ENCODE results near the gene LAMA4. TPM values are rescaled to one million over a fixed set of nuclear protein-coding genes. Genes with fewer than 3 reads are reported as not detected.
"Not testable (repeated sequence)": the region's sequence is repeated elsewhere in the genome, so short reads cannot be mapped to it uniquely, and the experiment has no call there.

LAMA4 gene
- total RNA-seq, 2 experiments from 2014 or later = not detected

DNA sequence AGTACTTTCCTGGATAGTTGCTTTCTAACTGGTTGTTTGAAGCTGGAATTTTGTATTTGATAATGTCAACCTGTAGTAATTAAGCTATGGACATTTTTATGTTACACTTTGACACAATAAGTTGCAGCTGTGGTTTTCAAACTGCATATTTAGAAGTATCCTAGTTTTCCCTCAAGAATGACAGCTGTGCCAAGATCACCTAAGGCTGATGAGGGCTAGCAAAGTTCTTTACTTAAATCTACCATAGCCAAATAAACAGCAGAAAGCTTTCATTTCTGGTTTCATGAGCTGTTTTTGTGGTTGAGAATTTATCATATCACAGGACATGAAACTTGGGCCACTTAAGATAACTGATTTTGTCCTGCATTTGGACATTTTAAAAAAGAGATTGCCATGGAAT lies 136.3 kb downstream of the LAMA4 start:
- ATAC-seq = no peak
- DNase-seq = no peak
- peaks cover 15% of the 10 kb centered on the region for H3K27me3 Mint-ChIP-seq
- no peak overlapping the region for H3K4me3 Mint-ChIP-seq
- peaks cover 1% of the 10 kb centered on the region for H3K36me3 Mint-ChIP-seq
- no peaks in the 10 kb centered on the region for H3K9me3 Mint-ChIP-seq (ENCODE audit: low read depth)
- H3K4me1 Mint-ChIP-seq = peaks cover 24% of the 10 kb centered on the region
- CTCF ChIA-PET = interaction anchor here (2.1 kb wide), 1 partner anchor 45 kb away, joined by 8 read pairs; no protein-coding TSS in a partner anchor
- no peak overlapping the region for H3K27ac Mint-ChIP-seq

DNA sequence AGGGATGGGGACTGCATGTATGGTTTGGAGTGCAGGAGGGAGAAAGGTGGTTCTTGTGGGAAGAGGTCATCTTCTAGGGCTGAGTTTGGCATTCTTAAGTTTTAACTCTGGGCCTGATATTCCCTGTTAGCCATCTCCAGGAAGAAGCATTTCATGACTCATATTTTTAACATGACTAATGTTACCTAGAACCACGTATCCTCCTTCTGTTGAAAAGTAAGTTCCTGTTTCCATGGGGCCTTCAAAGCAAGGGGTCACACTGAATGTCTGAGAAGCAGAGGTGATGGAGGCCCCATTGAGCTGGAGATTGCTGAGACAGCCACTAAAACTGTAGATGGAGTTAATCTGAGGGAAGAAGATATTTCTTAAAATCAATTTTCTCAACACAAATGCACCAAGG lies 136.8 kb downstream of the LAMA4 start:
- no peaks in the 10 kb centered on the region for H3K9me3 Mint-ChIP-seq (ENCODE audit: low read depth)
- H3K4me3 Mint-ChIP-seq = no peak overlapping the region
- CTCF ChIA-PET = interaction anchor here (2.1 kb wide), 1 partner anchor 46 kb away, joined by 8 read pairs; no protein-coding TSS in a partner anchor
- peaks cover 24% of the 10 kb centered on the region for H3K4me1 Mint-ChIP-seq
- DNase-seq = no peak
- peak overlapping the region; percentile 82 for H3K27ac Mint-ChIP-seq
- H3K27me3 Mint-ChIP-seq = peaks cover 15% of the 10 kb centered on the region
- peaks cover 1% of the 10 kb centered on the region for H3K36me3 Mint-ChIP-seq
- ATAC-seq = peak; percentile 84

DNA sequence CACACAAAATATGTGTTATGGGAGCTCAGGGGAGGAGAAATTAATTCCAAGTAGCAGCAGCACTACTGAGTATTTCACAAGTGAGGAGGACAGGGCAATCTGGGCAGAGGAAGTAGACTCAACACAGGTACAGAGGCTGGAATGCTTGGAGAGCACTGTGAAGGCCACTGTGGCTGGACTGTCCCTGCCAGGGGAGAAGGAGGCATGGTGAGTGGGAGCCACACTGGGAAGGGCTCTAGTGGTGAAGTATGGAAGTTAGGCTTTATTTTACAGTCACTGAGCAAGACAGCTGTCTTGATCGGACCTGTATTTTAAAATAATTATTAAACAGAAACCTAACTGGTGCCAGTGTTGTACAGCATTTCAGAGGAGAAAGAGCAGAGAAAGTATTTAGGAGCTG lies 138.1 kb downstream of the LAMA4 start:
- no peaks in the 10 kb centered on the region for H3K9me3 Mint-ChIP-seq (ENCODE audit: low read depth)
- CTCF ChIA-PET = no interaction called here
- H3K27ac Mint-ChIP-seq = no peak overlapping the region
- H3K4me1 Mint-ChIP-seq = peaks cover 24% of the 10 kb centered on the region
- H3K27me3 Mint-ChIP-seq = peaks cover 21% of the 10 kb centered on the region
- H3K36me3 Mint-ChIP-seq = peaks cover 1% of the 10 kb centered on the region
- no peak overlapping the region for H3K4me3 Mint-ChIP-seq
- no peak for ATAC-seq
- no peak for DNase-seq

- Mint-ChIP-seq H3K4me1 (peaks cover 24% of the 10 kb centered on the region), H3K27me3 (peaks cover 21% of the 10 kb centered on the region), H3K27ac (no peak overlapping the region), H3K36me3 (peaks cover 1% of the 10 kb centered on the region), H3K9me3 (ENCODE audit: low read depth) (no peaks in the 10 kb centered on the region), H3K4me3 (no peak overlapping the region)
- CTCF ChIA-PET = interaction anchor here (0.7 kb wide), 1 partner anchor 10 kb away, joined by 3 read pairs; no protein-coding TSS in a partner anchor
- no peak for DNase-seq
- ATAC-seq = no peak
Measured at GRCh38 chr6:112114577-112115223, 139.7 kb downstream of the LAMA4 start.

- CTCF ChIA-PET = no interaction called here
- H3K4me1 Mint-ChIP-seq = peaks cover 22% of the 10 kb centered on the region
- no peak for DNase-seq
- peaks cover 26% of the 10 kb centered on the region for H3K27me3 Mint-ChIP-seq
- no peak overlapping the region for H3K27ac Mint-ChIP-seq
- H3K9me3 Mint-ChIP-seq (ENCODE audit: low read depth) = no peaks in the 10 kb centered on the region
- ATAC-seq = no peak
- peaks cover 1% of the 10 kb centered on the region for H3K36me3 Mint-ChIP-seq
- no peak overlapping the region for H3K4me3 Mint-ChIP-seq
Measured at GRCh38 chr6:112113918-112114317, 140.4 kb downstream of the LAMA4 start.

DNA sequence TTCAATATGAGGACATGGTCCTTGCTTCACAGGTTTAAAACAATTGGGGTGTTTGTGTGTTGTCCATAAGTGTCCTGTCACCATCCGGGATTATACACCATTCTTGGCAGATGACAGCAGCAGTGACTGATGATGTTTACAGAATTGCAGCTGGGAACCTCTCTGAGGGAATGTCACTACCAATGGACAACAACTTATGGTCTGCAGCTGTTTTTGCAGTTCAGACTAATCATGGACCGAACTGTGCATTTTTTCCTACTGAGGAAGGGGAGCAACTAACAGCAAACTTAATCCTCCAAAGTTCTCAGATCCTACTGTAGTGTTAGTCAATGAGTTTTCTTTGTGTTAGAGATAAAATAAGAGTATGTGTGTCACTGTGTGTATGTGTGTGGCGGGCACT lies 140.9 kb downstream of the LAMA4 start:
- Mint-ChIP-seq H3K27ac (no peak overlapping the region), H3K4me3 (no peak overlapping the region), H3K36me3 (peaks cover 1% of the 10 kb centered on the region), H3K9me3 (ENCODE audit: low read depth) (no peaks in the 10 kb centered on the region), H3K4me1 (peaks cover 20% of the 10 kb centered on the region), H3K27me3 (peaks cover 27% of the 10 kb centered on the region)
- DNase-seq (no peak), ATAC-seq (no peak)
- CTCF ChIA-PET = no interaction called here

DNA sequence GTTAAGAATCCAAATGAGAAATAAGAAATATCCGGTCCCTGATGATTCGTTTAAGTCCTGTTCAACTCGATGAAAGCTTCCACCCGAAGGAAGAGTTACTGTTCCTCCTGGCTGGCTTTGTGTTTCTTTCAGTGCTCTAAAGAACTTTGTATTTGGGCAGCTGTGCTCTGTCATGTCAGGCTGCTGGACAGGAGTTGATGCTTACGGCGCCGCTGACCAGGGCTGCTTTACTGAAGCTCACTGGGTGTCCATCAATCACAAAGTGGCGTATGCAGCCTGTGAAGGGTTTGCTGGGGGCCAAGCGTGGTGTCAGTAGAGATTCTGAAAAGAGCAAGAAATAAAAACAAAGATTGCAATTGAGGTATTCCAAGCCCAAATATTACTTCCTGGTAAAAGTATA lies 145.1 kb downstream of the LAMA4 start:
- Mint-ChIP-seq H3K27ac (no peak overlapping the region), H3K27me3 (peaks cover 24% of the 10 kb centered on the region), H3K4me1 (no peaks in the 10 kb centered on the region), H3K4me3 (no peak overlapping the region), H3K36me3 (no peaks in the 10 kb centered on the region), H3K9me3 (ENCODE audit: low read depth) (no peaks in the 10 kb centered on the region)
- no peak for ATAC-seq
- CTCF ChIA-PET = interaction anchor here (1.3 kb wide), 1 partner anchor 23 kb away, joined by 4 read pairs; no protein-coding TSS in a partner anchor
- DNase-seq = no peak

- Mint-ChIP-seq H3K27ac (no peak overlapping the region), H3K36me3 (no peaks in the 10 kb centered on the region), H3K27me3 (peaks cover 9% of the 10 kb centered on the region), H3K4me1 (no peaks in the 10 kb centered on the region), H3K4me3 (no peak overlapping the region), H3K9me3 (ENCODE audit: low read depth) (no peaks in the 10 kb centered on the region)
- DNase-seq = no peak
- ATAC-seq = no peak
- CTCF ChIA-PET = no interaction called here
Measured at GRCh38 chr6:112106562-112106961, 147.8 kb downstream of the LAMA4 start.

- CTCF ChIA-PET; H3K4me3 Mint-ChIP-seq; H3K4me1 Mint-ChIP-seq; DNase-seq; H3K27ac Mint-ChIP-seq; H3K9me3 Mint-ChIP-seq (ENCODE audit: low read depth); H3K27me3 Mint-ChIP-seq; H3K36me3 Mint-ChIP-seq; ATAC-seq: not testable (repeated sequence)
Measured at GRCh38 chr6:112106026-112106425, 148.3 kb downstream of the LAMA4 start.

- Mint-ChIP-seq H3K27me3 (peaks cover 9% of the 10 kb centered on the region), H3K27ac (no peak overlapping the region), H3K36me3 (no peaks in the 10 kb centered on the region), H3K4me3 (no peak overlapping the region), H3K4me1 (no peaks in the 10 kb centered on the region), H3K9me3 (ENCODE audit: low read depth) (no peaks in the 10 kb centered on the region)
- DNase-seq (no peak), ATAC-seq (no peak)
- CTCF ChIA-PET = no interaction called here
Measured at GRCh38 chr6:112100561-112100960, 153.8 kb downstream of the LAMA4 start.

GRCh38 chr6:112096901-112097300 lies 157.5 kb downstream of the LAMA4 start:
- no peak for ATAC-seq
- CTCF ChIA-PET = no interaction called here

GRCh38 chr6:112087916-112088315 lies 166.5 kb downstream of the LAMA4 start:
- no peak overlapping the region for H3K27ac Mint-ChIP-seq
- no peak overlapping the region for H3K4me3 Mint-ChIP-seq
- no peaks in the 10 kb centered on the region for H3K9me3 Mint-ChIP-seq (ENCODE audit: low read depth)
- H3K4me1 Mint-ChIP-seq = peaks cover 7% of the 10 kb centered on the region
- no peak for DNase-seq
- CTCF ChIA-PET = interaction anchor here (0.9 to 3.9 kb wide), 9 partner anchors 9 to 1130 kb away, joined by 3 to 66 read pairs (median 5); partner anchors contain the start of gene GTF3C6
- H3K36me3 Mint-ChIP-seq = peaks cover 6% of the 10 kb centered on the region
- ATAC-seq = no peak
- peaks cover 32% of the 10 kb centered on the region for H3K27me3 Mint-ChIP-seq

More at GRCh38 chr6:112096901-112097300, 157.5 kb downstream of the LAMA4 start:
- H3K27me3 Mint-ChIP-seq = peaks cover 20% of the 10 kb centered on the region
- DNase-seq = no peak
- H3K4me1 Mint-ChIP-seq = no peaks in the 10 kb centered on the region
- H3K36me3 Mint-ChIP-seq = no peaks in the 10 kb centered on the region
- H3K9me3 Mint-ChIP-seq (ENCODE audit: low read depth) = no peaks in the 10 kb centered on the region
- H3K4me3 Mint-ChIP-seq = no peak overlapping the region
- H3K27ac Mint-ChIP-seq = no peak overlapping the region

DNA sequence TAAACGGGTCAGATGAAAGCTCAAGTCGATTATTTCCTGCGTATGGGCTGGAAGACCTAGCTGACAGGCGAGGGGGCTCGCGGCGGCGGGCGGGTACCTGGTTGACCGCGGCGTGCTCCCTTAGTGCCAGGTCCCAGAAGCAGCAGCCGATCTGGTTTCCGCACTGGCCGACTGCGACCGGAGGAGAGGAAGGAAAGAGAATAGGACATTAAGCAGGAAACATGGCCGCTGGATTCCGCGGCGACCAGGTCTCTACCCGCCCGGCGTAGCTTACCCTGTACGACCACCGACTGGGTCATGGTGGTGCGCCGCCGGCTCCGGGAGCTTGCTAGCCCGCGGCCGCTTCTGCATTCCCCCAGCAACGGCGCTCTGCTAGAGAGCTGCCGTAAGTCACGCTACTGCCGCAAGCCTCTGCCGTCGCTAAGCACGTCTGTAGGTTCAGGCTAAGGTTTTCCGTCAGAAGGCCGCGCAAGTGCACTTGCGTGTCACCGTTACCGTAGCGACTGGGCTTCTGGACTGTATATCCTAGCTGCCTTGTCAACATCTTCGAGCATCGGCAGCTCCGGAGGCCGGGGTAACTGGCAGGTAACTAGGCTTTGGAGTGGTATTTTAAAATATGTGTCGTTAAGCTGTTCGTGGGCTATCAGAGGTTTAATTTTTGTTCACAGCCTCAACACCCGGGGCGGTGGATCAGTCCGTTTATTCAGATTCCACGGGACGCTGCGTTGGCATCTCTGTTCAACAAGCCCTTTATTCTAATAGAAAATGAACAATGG lies 167.0 kb downstream of the LAMA4 start, which contains the start of the genes FAM229B and TUBE1:
Gene FAM229B (plus strand): TSS at position 456 of the 776 bp plus-strand sequence. CDS start 11,693 bp downstream, outside the sequence.
Gene TUBE1 (minus strand): TSS at position 347 of the 776 bp plus-strand sequence. CDS start 48 bp downstream, at position 299.
- no peak within 1 kb of the TSS for H3K27ac Mint-ChIP-seq
- H3K4me3 Mint-ChIP-seq = no peak within 1 kb of the TSS

More for the DNA sequence above, 167.0 kb downstream of the LAMA4 start, which contains the start of the genes FAM229B and TUBE1:
- Mint-ChIP-seq H3K27me3 (peaks cover 30% of the 10 kb centered on the region), H3K4me1 (peaks cover 7% of the 10 kb centered on the region), H3K36me3 (peaks cover 6% of the 10 kb centered on the region), H3K9me3 (ENCODE audit: low read depth) (no peaks in the 10 kb centered on the region)
- CTCF ChIA-PET = interaction anchor here (0.9 to 3.9 kb wide), 12 partner anchors 9 to 1129 kb away, joined by 3 to 66 read pairs (median 5); partner anchors contain the start of gene GTF3C6
- peak; percentile 95 for ATAC-seq
- DNase-seq = peak; percentile 96
